GM21526 (cell line): ENCODE results near the gene E4F1.

ENCODE experiments used
- ATAC-seq: cut with Tn5 transposase; IDR thresholded peaks from one replicate; pipeline ENCODE4 v1.9.1; 2021; ENCODE audit warnings: moderate library complexity; ENCODE audit not compliant: unreplicated experiment, low FRiP score

The E4F1 gene

GRCh38 chr16:2223221-2223941 lies at the start of gene E4F1:
TSS of gene E4F1 (plus strand) at chr16:2223591. CDS start at chr16:2223614, 23 bp downstream.
- ATAC-seq: peak; percentile 88

GRCh38 chr16:2173916-2174315 lies 49.5 kb upstream of the E4F1 start:
- ATAC-seq: no peak

- no peak for ATAC-seq
Measured at GRCh38 chr16:2174396-2175131, 48.8 kb upstream of the E4F1 start.

GRCh38 chr16:2175454-2175853 lies 47.9 kb upstream of the E4F1 start:
- ATAC-seq: no peak

GRCh38 chr16:2176047-2176446 lies 47.3 kb upstream of the E4F1 start:
- no peak for ATAC-seq

- ATAC-seq: no peak
Measured at GRCh38 chr16:2177101-2177500, 46.3 kb upstream of the E4F1 start.

GRCh38 chr16:2177561-2177960 lies 45.8 kb upstream of the E4F1 start:
- ATAC-seq: no peak

- ATAC-seq: no peak
Measured at GRCh38 chr16:2178321-2179106, 44.9 kb upstream of the E4F1 start.

- ATAC-seq: no peak
Measured at GRCh38 chr16:2179107-2179501, 44.3 kb upstream of the E4F1 start.

GRCh38 chr16:2179576-2179975 lies 43.8 kb upstream of the E4F1 start:
- ATAC-seq: no peak

GRCh38 chr16:2180461-2180860 lies 42.9 kb upstream of the E4F1 start:
- ATAC-seq: no peak

- ATAC-seq: no peak
Measured at GRCh38 chr16:2180962-2181923, 42.1 kb upstream of the E4F1 start.

GRCh38 chr16:2181952-2182351 lies 41.4 kb upstream of the E4F1 start:
- no peak for ATAC-seq

- ATAC-seq: no peak
Measured at GRCh38 chr16:2183671-2184070, 39.7 kb upstream of the E4F1 start.

- ATAC-seq: no peak
Measured at GRCh38 chr16:2184346-2184745, 39.0 kb upstream of the E4F1 start.

GRCh38 chr16:2184962-2185361 lies 38.4 kb upstream of the E4F1 start:
- no peak for ATAC-seq

- ATAC-seq: no peak
Measured at GRCh38 chr16:2186064-2186463, 37.3 kb upstream of the E4F1 start.

GRCh38 chr16:2186505-2186904 lies 36.9 kb upstream of the E4F1 start:
- ATAC-seq: no peak

- ATAC-seq: no peak
Measured at GRCh38 chr16:2187212-2187611, 36.2 kb upstream of the E4F1 start.

- no peak for ATAC-seq
Measured at GRCh38 chr16:2188395-2188794, 35.0 kb upstream of the E4F1 start.
